H1 (cell line): ENCODE data around the gene CACNB4. TPM values are rescaled to one million over a fixed set of nuclear protein-coding genes. Genes with fewer than 3 reads are reported as not detected.

Experiments
- CTCF ChIA-PET: fragments of 300-600 bp; sonication (Branson Sonifier 250); formaldehyde crosslinking; loops from one replicate; lab custom pipeline; 2021; ENCODE audit not compliant: partially characterized antibody; lab: Charles Lee
- POLR2A ChIA-PET: fragments of 300-600 bp; sonication (Branson Sonifier 250); formaldehyde crosslinking; loops from one replicate; lab custom pipeline; 2021; ENCODE audit warnings: inconsistent platforms; ENCODE audit not compliant: partially characterized antibody; lab: Charles Lee
- DNase-seq, 2 experiments: peaks; one replicate each; pipeline versions ENCODE4 v3.0.0 to v3.0.0-alpha.2; 2010 to 2022; ENCODE audit warnings: low spot score in 2 of 2, low read depth in 1 of 2, mixed read lengths in 1 of 2
- FAIRE-seq: peaks from 2 replicates; lab custom pipeline; 2011; peaks lifted over from hg19 to GRCh38; lab: Jason Lieb, UNC
- H2AFZ ChIP-seq: 2 replicates; pipeline ENCODE4 v1.8.1; 2012; ENCODE audit warnings: low read length, inconsistent platforms
- H2AK5ac ChIP-seq: 2 replicates; pipeline ENCODE4 v1.6.1; 2013; ENCODE audit warnings: low read depth, low read length
- H2BK120ac ChIP-seq: replicated peaks from 2 replicates; pipeline ENCODE3; 2013; ENCODE audit warnings: low read depth, low read length, inconsistent platforms
- H2BK12ac ChIP-seq: 2 replicates; pipeline ENCODE4 v1.6.1; 2013; ENCODE audit warnings: low read depth, low read length
- H2BK15ac ChIP-seq: 2 replicates; pipeline ENCODE4 v1.6.1; 2013; ENCODE audit warnings: low read length
- H2BK20ac ChIP-seq: 2 replicates; pipeline ENCODE4 v1.6.1; 2013; ENCODE audit warnings: low read length
- H2BK5ac ChIP-seq: 2 replicates; pipeline ENCODE4 v1.6.1; 2013; ENCODE audit warnings: low read depth, low read length
- H3K14ac ChIP-seq: 2 replicates; pipeline ENCODE4 v1.6.1; 2013; ENCODE audit warnings: inconsistent platforms; ENCODE audit not compliant: insufficient read length
- H3K18ac ChIP-seq: 2 replicates; pipeline ENCODE4 v1.6.1; 2013; ENCODE audit warnings: low read length; ENCODE audit errors: extremely low read depth
- H3K23ac ChIP-seq: 2 replicates; pipeline ENCODE4 v1.6.1; 2013; ENCODE audit warnings: inconsistent platforms; ENCODE audit not compliant: insufficient read length
- H3K23me2 ChIP-seq: 2 replicates; pipeline ENCODE4 v1.6.1; 2013; ENCODE audit warnings: low read depth, low read length
- H3K27ac ChIP-seq: 2 replicates; pipeline ENCODE4 v1.6.1; 2011; ENCODE audit warnings: low read depth, low read length, inconsistent platforms
- H3K27me3 ChIP-seq, 4 experiments: replicated peaks in 1 of 4; 1 replicate in 1 of 4; 2 replicates in 3 of 4; pipeline versions ENCODE4 v1.6.1 to v1.8.1; 2011 to 2013; ENCODE audit warnings: low read length in 3 of 4, mild to moderate bottlenecking in 3 of 4, inconsistent platforms in 2 of 4, mixed read lengths in 2 of 4, moderate library complexity in 1 of 4; ENCODE audit not compliant: control insufficient read depth in 3 of 4, insufficient read depth in 3 of 4; ENCODE audit errors: extremely low read depth in 1 of 4
- H3K36me3 ChIP-seq, 4 experiments: 2 replicates each; pipeline versions ENCODE4 v1.6.1 to v1.8.1; 2011 to 2013; ENCODE audit warnings: mild to moderate bottlenecking in 4 of 4, low read length in 3 of 4, moderate library complexity in 2 of 4, control low read depth in 1 of 4, inconsistent platforms in 1 of 4; ENCODE audit not compliant: insufficient read depth in 4 of 4, control insufficient read depth in 2 of 4
- H3K4ac ChIP-seq: replicated peaks from 2 replicates; pipeline ENCODE3; 2013; ENCODE audit warnings: low read length, low read depth, mixed read lengths, inconsistent platforms; ENCODE audit not compliant: insufficient read length
- H3K4me1 ChIP-seq, 4 experiments: replicated peaks in 1 of 4; 1 replicate in 1 of 4; 2 replicates in 3 of 4; pipeline versions ENCODE4 v1.6.1 to v1.8.1; 2011 to 2013; ENCODE audit warnings: low read length in 3 of 4, inconsistent platforms in 2 of 4, mixed read lengths in 1 of 4; ENCODE audit not compliant: insufficient read depth in 4 of 4, control insufficient read depth in 3 of 4
- H3K4me2 ChIP-seq, 2 experiments: 2 replicates each; pipeline versions ENCODE4 v1.6.1 to v1.8.1; 2011 to 2013; ENCODE audit warnings: low read depth in 2 of 2, low read length in 2 of 2, control low read depth in 1 of 2, inconsistent platforms in 1 of 2, mild to moderate bottlenecking in 1 of 2; ENCODE audit not compliant: insufficient read depth in 1 of 2
- H3K4me3 ChIP-seq, 4 experiments: fragments of 200-600, 300-600 bp in 1 of 4; sonication (generic), shearing (Covaris generic), sonication (Bioruptor Twin) in 1 of 4; 2 replicates each; pipeline versions ENCODE4 v1.5.1 to v1.8.1; 2011 to 2016; ENCODE audit warnings: low read length in 4 of 4, low read depth in 3 of 4, control low read depth in 2 of 4, inconsistent platforms in 2 of 4, mild to moderate bottlenecking in 2 of 4, mixed read lengths in 1 of 4, moderate library complexity in 1 of 4; ENCODE audit not compliant: insufficient read depth in 2 of 4; ENCODE audit errors: extremely low read depth in 1 of 4
- H3K56ac ChIP-seq: replicated peaks from 2 replicates; pipeline ENCODE3; 2013; ENCODE audit warnings: low read depth, mild to moderate bottlenecking, mixed read lengths, low read length, inconsistent platforms; ENCODE audit not compliant: insufficient read length
- H3K79me1 ChIP-seq: 2 replicates; pipeline ENCODE4 v1.6.1; 2013; ENCODE audit warnings: low read depth, low read length, control low read depth
- H3K79me2 ChIP-seq, 2 experiments: 2 replicates each; pipeline versions ENCODE4 v1.6.1 to v1.8.1; 2012 to 2013; ENCODE audit warnings: low read length in 2 of 2, mild to moderate bottlenecking in 2 of 2, inconsistent platforms in 1 of 2; ENCODE audit not compliant: insufficient read depth in 2 of 2, control insufficient read depth in 1 of 2
- H3K9ac ChIP-seq, 4 experiments: replicated peaks in 1 of 4; 1 replicate in 1 of 4; 2 replicates in 3 of 4; pipeline versions ENCODE4 v1.6.1 to v1.8.1; 2011 to 2013; ENCODE audit warnings: low read depth in 3 of 4, low read length in 3 of 4, control low read depth in 2 of 4, mild to moderate bottlenecking in 2 of 4, moderate library complexity in 2 of 4, inconsistent platforms in 1 of 4; ENCODE audit errors: extremely low read depth in 1 of 4
- H3K9me3 ChIP-seq, 2 experiments: 2 replicates each; pipeline versions ENCODE4 v1.6.1 to v1.8.1; 2012 to 2013; ENCODE audit warnings: mild to moderate bottlenecking in 2 of 2, moderate library complexity in 2 of 2, control low read depth in 1 of 2, inconsistent platforms in 1 of 2, low read depth in 1 of 2, low read length in 1 of 2, mixed read lengths in 1 of 2; ENCODE audit not compliant: insufficient read depth in 2 of 2
- H4K20me1 ChIP-seq, 2 experiments: replicated peaks in 1 of 2; 2 replicates each; pipeline versions ENCODE3 to v1.8.1; 2011 to 2013; ENCODE audit warnings: inconsistent platforms in 2 of 2, low read length in 2 of 2, mild to moderate bottlenecking in 1 of 2; ENCODE audit not compliant: insufficient read depth in 2 of 2, control insufficient read depth in 1 of 2
- H4K5ac ChIP-seq: 2 replicates; pipeline ENCODE4 v1.6.1; 2013; ENCODE audit warnings: low read length, low read depth, mixed read lengths, inconsistent platforms; ENCODE audit not compliant: insufficient read length
- H4K8ac ChIP-seq: 2 replicates; pipeline ENCODE4 v1.8.0; 2013; ENCODE audit warnings: mild to moderate bottlenecking, moderate library complexity, low read length, inconsistent platforms; ENCODE audit not compliant: insufficient read depth; ENCODE audit errors: extremely low read depth
- H4K91ac ChIP-seq: replicated peaks from 2 replicates; pipeline ENCODE3; 2013; ENCODE audit warnings: low read length, mixed read lengths, inconsistent platforms; ENCODE audit not compliant: insufficient read length
- BRCA1 ChIP-seq: IDR thresholded peaks from 2 replicates; pipeline ENCODE4 v1.6.1; 2012; ENCODE audit warnings: low read depth, low read length, improper control_type of control experiment
- CHD1 ChIP-seq: IDR thresholded peaks from 2 replicates; pipeline ENCODE4 v1.6.1; 2012; ENCODE audit warnings: low read depth, low read length, improper control_type of control experiment
- CTBP2 ChIP-seq: IDR thresholded peaks from 2 replicates; pipeline ENCODE4 v1.7.0; 2011; ENCODE audit warnings: borderline replicate concordance, mild to moderate bottlenecking, moderate library complexity, mixed read lengths, low read length; ENCODE audit not compliant: insufficient read depth, insufficient read length
- EGR1 ChIP-seq: IDR thresholded peaks from 2 replicates; pipeline ENCODE4 v1.6.1; 2011; ENCODE audit warnings: low read depth, low read length, borderline replicate concordance
- FOSL1 ChIP-seq: IDR thresholded peaks from 2 replicates; pipeline ENCODE4 v1.6.1; 2011; ENCODE audit warnings: mild to moderate bottlenecking, low read depth, low read length, moderate library complexity; ENCODE audit not compliant: insufficient read depth
- HDAC2 ChIP-seq, 2 experiments: fragments of 300-600 bp in 1 of 2; sonication (generic) in 1 of 2; IDR thresholded peaks; 2 replicates each; pipeline ENCODE4 v1.6.1; 2011 to 2012; ENCODE audit warnings: low read depth in 2 of 2, low read length in 2 of 2, mild to moderate bottlenecking in 2 of 2, moderate library complexity in 2 of 2, borderline replicate concordance in 1 of 2, inconsistent platforms in 1 of 2
- HDAC6 ChIP-seq: IDR thresholded peaks from one replicate; pipeline ENCODE4 v1.7.1; 2012; ENCODE audit warnings: low read depth, mild to moderate bottlenecking, inconsistent platforms, low read length, moderate library complexity
- POU5F1 ChIP-seq: IDR thresholded peaks from 2 replicates; pipeline ENCODE4 v1.6.1; 2011; ENCODE audit warnings: low read depth, mild to moderate bottlenecking, low read length, moderate library complexity
- SIX5 ChIP-seq: IDR thresholded peaks from 2 replicates; pipeline ENCODE4 v1.6.1; 2011; ENCODE audit warnings: mild to moderate bottlenecking, low read depth, low read length
- SUZ12 ChIP-seq: fragments of 200-600 bp; sonication (generic); IDR thresholded peaks from 2 replicates; pipeline ENCODE4 v1.6.1; 2012; ENCODE audit warnings: mild to moderate bottlenecking, inconsistent platforms, low read length, moderate library complexity, mixed read lengths
- TCF12 ChIP-seq: IDR thresholded peaks from 2 replicates; pipeline ENCODE4 v1.6.1; 2011; ENCODE audit warnings: low read depth, mild to moderate bottlenecking, low read length
- WGBS, 2 experiments: shearing (Covaris generic) in 1 of 2; methylation state at CpG; one replicate each; pipeline versions ENCODE4 v1.1.6 to v1.1.7; 2013 to 2015; ENCODE audit warnings: low lambda C conversion rate in 2 of 2, mixed read lengths in 2 of 2, inconsistent platforms in 1 of 2, low coverage in 1 of 2, missing lambda C conversion rate in 1 of 2; ENCODE audit not compliant: insufficient replicate concordance in 2 of 2, insufficient coverage in 1 of 2, insufficient read length in 1 of 2; ENCODE audit errors: extremely low coverage in 1 of 2, missing lambda C conversion rate in 1 of 2; 5-methylcytosine and 5-hydroxymethylcytosine counted together
- polyA plus RNA-seq, 7 experiments: library from polyadenylated mRNA; depleted of rRNA in 3 of 7; stranded (reverse) in 5 of 7; unstranded in 2 of 7; fragments of >200 nt in 5 of 7; fragments of 200-250 nt in 2 of 7; gene quantifications; 1 replicate in 5 of 7; 2 replicates in 1 of 7; 4 replicates in 1 of 7; pipeline versions ENCODE4 v1.2.1 to v1.2.3, GENCODE V29; 2011 to 2013; ENCODE audit warnings: missing spikeins in 2 of 7, mixed read lengths in 2 of 7
- total RNA-seq: library from RNA; stranded (reverse); fragmentation: NEBNext Ultra II Directional; extraction: Animal tissue kit (Norgen Biotek cat#: 25700); gene quantifications from 2 replicates; pipeline ENCODE4 v1.2.1, GENCODE V29; 2021
- TF ChIP-seq, protein P1 (sequence below): IDR thresholded peaks from 2 replicates; pipeline ENCODE4 v1.6.1; 2011; ENCODE audit warnings: low read length, improper control_type of control experiment
- TF ChIP-seq, protein P2 (sequence below): IDR thresholded peaks from 2 replicates; pipeline ENCODE4 v1.6.1; 2012; ENCODE audit warnings: inconsistent platforms

The CACNB4 gene
- total and polyA plus RNA-seq, 2 of the 8 experiments (the other 6 are each of a cell fraction or from before 2014, with no cell fraction given) = 2.0 to 4.0 TPM

DNA sequence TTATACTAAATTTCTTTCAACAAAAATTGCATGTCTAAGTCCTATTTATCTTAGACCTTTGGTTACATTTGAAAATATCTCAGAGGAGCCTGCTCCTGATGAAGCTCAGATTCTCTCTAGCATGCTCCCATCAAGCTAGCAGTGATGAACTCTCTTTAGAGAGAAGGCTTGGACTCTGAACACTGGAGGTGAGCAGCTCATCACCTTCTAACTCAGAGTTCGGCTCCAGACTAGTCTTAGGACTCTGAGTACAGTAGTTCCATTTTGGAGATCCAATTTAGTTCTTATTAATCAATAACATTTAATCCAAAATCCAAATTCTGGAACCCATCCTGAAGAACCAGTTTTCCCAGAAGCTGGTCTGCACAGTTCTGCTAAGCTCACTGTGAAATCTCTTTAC is 107.8 kb downstream of the CACNB4 start:
- H3K56ac ChIP-seq = no peak overlapping the region
- H4K5ac ChIP-seq = no peak overlapping the region
- H2BK120ac ChIP-seq = no peak overlapping the region
- H3K36me3 ChIP-seq = no peaks in the 10 kb centered on the region
- WGBS, 2 experiments = 100% methylated on average over 1 of the region's 1 CpG; no CpG with 5 or more reads in 1 of the 2 experiments
- no peak overlapping the region for H4K8ac ChIP-seq
- no peak overlapping the region for H3K9ac ChIP-seq
- no peak overlapping the region for H2BK12ac ChIP-seq
- no peaks in the 10 kb centered on the region for H3K23me2 ChIP-seq
- H2BK20ac ChIP-seq = no peak overlapping the region
- ChIA-PET CTCF (interaction anchor here (0.6 to 2.6 kb wide), 4 partner anchors 11 to 90 kb away, joined by 3 to 17 read pairs (median 6); no protein-coding TSS in a partner anchor), POLR2A (no interaction called here)
- H3K4me2 ChIP-seq = no peak overlapping the region
- H3K4me1 ChIP-seq = no peaks in the 10 kb centered on the region
- H2BK15ac ChIP-seq = no peak overlapping the region
- H3K4me3 ChIP-seq = no peak overlapping the region
- H4K20me1 ChIP-seq = no peaks in the 10 kb centered on the region
- no peak for DNase-seq
- no peak overlapping the region for H3K14ac ChIP-seq
- no peak overlapping the region for H2AK5ac ChIP-seq
- H3K79me2 ChIP-seq = no peaks in the 10 kb centered on the region
- H3K18ac ChIP-seq = no peak overlapping the region
- H4K91ac ChIP-seq = no peak overlapping the region
- no peaks in the 10 kb centered on the region for H3K9me3 ChIP-seq
- FAIRE-seq = no peak
- no peak overlapping the region for H2BK5ac ChIP-seq
- H3K4ac ChIP-seq = no peak overlapping the region
- no peak overlapping the region for H3K27ac ChIP-seq
- H2AFZ ChIP-seq = no peak overlapping the region
- H3K23ac ChIP-seq = no peak overlapping the region
- no peaks in the 10 kb centered on the region for H3K79me1 ChIP-seq
- H3K27me3 ChIP-seq = no peaks in the 10 kb centered on the region
- TF ChIP-seq HDAC2 (IDR thresholded peaks at IDR 0.05; ENCODE audit: borderline replicate concordance in 1 of 2, low read depth in 2 of 2, low read length in 2 of 2) (no peak), BRCA1 (no peak), EGR1 (no peak), HDAC6 (no peak), SUZ12 (no peak), CTBP2 (no peak), POU5F1 (no peak), FOSL1 (no peak), TCF12 (no peak), SIX5 (no peak), CHD1 (no peak)
- TF ChIP-seq, protein P1, sequence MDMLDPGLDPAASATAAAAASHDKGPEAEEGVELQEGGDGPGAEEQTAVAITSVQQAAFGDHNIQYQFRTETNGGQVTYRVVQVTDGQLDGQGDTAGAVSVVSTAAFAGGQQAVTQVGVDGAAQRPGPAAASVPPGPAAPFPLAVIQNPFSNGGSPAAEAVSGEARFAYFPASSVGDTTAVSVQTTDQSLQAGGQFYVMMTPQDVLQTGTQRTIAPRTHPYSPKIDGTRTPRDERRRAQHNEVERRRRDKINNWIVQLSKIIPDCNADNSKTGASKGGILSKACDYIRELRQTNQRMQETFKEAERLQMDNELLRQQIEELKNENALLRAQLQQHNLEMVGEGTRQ = no peak
- TF ChIP-seq, protein P2, sequence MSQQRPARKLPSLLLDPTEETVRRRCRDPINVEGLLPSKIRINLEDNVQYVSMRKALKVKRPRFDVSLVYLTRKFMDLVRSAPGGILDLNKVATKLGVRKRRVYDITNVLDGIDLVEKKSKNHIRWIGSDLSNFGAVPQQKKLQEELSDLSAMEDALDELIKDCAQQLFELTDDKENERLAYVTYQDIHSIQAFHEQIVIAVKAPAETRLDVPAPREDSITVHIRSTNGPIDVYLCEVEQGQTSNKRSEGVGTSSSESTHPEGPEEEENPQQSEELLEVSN = no peak
